Sigmoid colon (tissue), 7 donors: ENCODE measurements around the gene NNT. TPM values are rescaled to one million over a fixed set of nuclear protein-coding genes. Genes with fewer than 3 reads are reported as not detected.

Source experiments
- DNase-seq: peaks from one replicate; pipeline ENCODE4 v3.0.0-alpha.2; 2019
- H3K27ac ChIP-seq, 4 donors: fragments of 200-600 bp; sonication (generic); one replicate each; pipeline ENCODE4 v1.5.1; 2016 to 2019; ENCODE audit warnings: mild to moderate bottlenecking in 1 of 4
- H3K27me3 ChIP-seq, 3 donors: fragments of 200-600 bp; sonication (generic); one replicate each; pipeline ENCODE4 v1.5.1; 2019; ENCODE audit warnings: mild to moderate bottlenecking in 1 of 3
- H3K36me3 ChIP-seq, 4 donors: fragments of 200-600 bp; sonication (generic); one replicate each; pipeline ENCODE4 v1.5.1; 2016 to 2019
- H3K4me1 ChIP-seq, 4 donors: fragments of 200-600 bp; sonication (generic); one replicate each; pipeline ENCODE4 v1.5.1; 2017 to 2019
- H3K4me3 ChIP-seq, 4 donors: fragments of 200-600 bp; sonication (generic); one replicate each; pipeline ENCODE4 v1.5.1; 2017 to 2019; ENCODE audit warnings: mild to moderate bottlenecking in 2 of 4, moderate library complexity in 1 of 4
- H3K9me3 ChIP-seq, 4 donors: fragments of 200-600 bp in 3 of 4; sonication (generic) in 3 of 4; one replicate each; pipeline versions ENCODE4 v1.5.1 to v1.6.1; 2013 to 2019
- CTCF ChIP-seq, 4 experiments: fragments of 450-650 bp in 3 of 4; fragments of 200-600 bp in 1 of 4; IDR thresholded peaks; one replicate each; pipeline ENCODE4 v1.5.1; 2016 to 2019; ENCODE audit warnings: antibody characterized with exemption in 4 of 4, mild to moderate bottlenecking in 3 of 4, moderate library complexity in 2 of 4
- EP300 ChIP-seq, 4 donors: sonication (generic); formaldehyde crosslinking; IDR thresholded peaks; one replicate each; pipeline ENCODE4 v1.6.1; 2017; ENCODE audit warnings: antibody characterized with exemption in 4 of 4
- POLR2A ChIP-seq, 2 donors: fragments of 450-650 bp; IDR thresholded peaks; one replicate each; pipeline ENCODE4 v1.6.1; 2016; ENCODE audit warnings: antibody characterized with exemption in 2 of 2, mild to moderate bottlenecking in 2 of 2, moderate library complexity in 2 of 2
- POLR2AphosphoS5 ChIP-seq, 4 donors: sonication (generic); formaldehyde crosslinking; IDR thresholded peaks; one replicate each; pipeline ENCODE4 v1.6.1; 2017; ENCODE audit warnings: antibody characterized with exemption in 4 of 4
- WGBS, 2 donors: extraction: QIAGEN DNeasy Blood & Tissue Kit; methylation state at CpG; one replicate each; pipeline ENCODE4 v1.1.7; 2013; 5-methylcytosine and 5-hydroxymethylcytosine counted together
- intact Hi-C: fragments of 100-400 bp; cut with DNase I; formaldehyde crosslinking; loops from one replicate; pipeline ENCODE4 v1.15.1; 2023
- polyA plus RNA-seq, 3 donors: library from polyadenylated mRNA; stranded (reverse); fragments of 200-250 nt; gene quantifications; one replicate each; pipeline ENCODE4 v1.2.3, GENCODE V29; 2013
- total RNA-seq, 4 donors: library from RNA; depleted of rRNA; stranded (reverse); fragments of >200 nt; gene quantifications; one replicate each; pipeline ENCODE4 v1.1.0, GENCODE V29; 2016
- donor health status: healthy with polysubstance abuse.
- donor health status: Bipolar disorder and iron deficiency.
- donor health status: healthy.

Gene NNT
- total and polyA plus RNA-seq, 7 donors: 15.7 to 80.3 (median 48.5) TPM

- no peaks in the 10 kb centered on the region for H3K9me3 ChIP-seq
- H3K27ac ChIP-seq: peak overlapping the region in 3 of 4 donors; percentile 9 to 58 (median 57)
- H3K27me3 ChIP-seq: no peaks in the 10 kb centered on the region
- no peak for TF ChIP-seq POLR2AphosphoS5 (IDR thresholded peaks at IDR 0.05)
- no peak for TF ChIP-seq CTCF (IDR thresholded peaks at IDR 0.05)
- no peak for TF ChIP-seq POLR2A (IDR thresholded peaks at IDR 0.05)
- TF ChIP-seq EP300 (IDR thresholded peaks at IDR 0.05): no peak
- H3K4me1 ChIP-seq: peaks cover 0 to 31% (median 15%) of the 10 kb centered on the region in 4 donors
- DNase-seq: no peak
- H3K4me3 ChIP-seq: no peak overlapping the region
- intact Hi-C loops: no loop called here
- 64 to 67% methylated on average over 5 of the region's 5 CpGs for WGBS, 2 donors
- no peaks in the 10 kb centered on the region for H3K36me3 ChIP-seq
These were observed 38.6 kb upstream of the NNT start for GRCh38 chr5:43564289-43564850.

- H3K27ac ChIP-seq: no peak overlapping the region
- intact Hi-C loops: no loop called here
These were observed 37.9 kb upstream of the NNT start for GRCh38 chr5:43565043-43565442.

GRCh38 chr5:43567967-43568366 is 35.0 kb upstream of the NNT start:
- no peaks in the 10 kb centered on the region for H3K36me3 ChIP-seq
- no peak overlapping the region for H3K4me3 ChIP-seq
- H3K4me1 ChIP-seq: peaks cover 0 to 42% (median 31%) of the 10 kb centered on the region in 4 donors
- no peak for TF ChIP-seq CTCF (IDR thresholded peaks at IDR 0.05)
- no peak for TF ChIP-seq POLR2AphosphoS5 (IDR thresholded peaks at IDR 0.05)
- no peak for TF ChIP-seq EP300 (IDR thresholded peaks at IDR 0.05)
- TF ChIP-seq POLR2A (IDR thresholded peaks at IDR 0.05): no peak
- H3K27me3 ChIP-seq: no peaks in the 10 kb centered on the region
- 83 to 84% methylated on average over 3 of the region's 3 CpGs for WGBS, 2 donors
- DNase-seq: no peak
- no peak overlapping the region for H3K27ac ChIP-seq
- H3K9me3 ChIP-seq: no peaks in the 10 kb centered on the region
- intact Hi-C loops: no loop called here

More at GRCh38 chr5:43565043-43565442, 37.9 kb upstream of the NNT start:
- peaks cover 0 to 31% (median 15%) of the 10 kb centered on the region in 4 donors for H3K4me1 ChIP-seq
- H3K4me3 ChIP-seq: no peak overlapping the region
- TF ChIP-seq POLR2AphosphoS5 (IDR thresholded peaks at IDR 0.05): no peak
- no peak for TF ChIP-seq CTCF (IDR thresholded peaks at IDR 0.05)
- TF ChIP-seq POLR2A (IDR thresholded peaks at IDR 0.05): no peak
- no peak for TF ChIP-seq EP300 (IDR thresholded peaks at IDR 0.05)
- WGBS, 2 donors: 88% methylated on average over 5 of the region's 5 CpGs
- no peaks in the 10 kb centered on the region for H3K36me3 ChIP-seq
- DNase-seq: no peak
- no peaks in the 10 kb centered on the region for H3K9me3 ChIP-seq
- H3K27me3 ChIP-seq: no peaks in the 10 kb centered on the region

- DNase-seq: no peak
- H3K9me3 ChIP-seq: no peaks in the 10 kb centered on the region
- 72 to 86% methylated on average over 4 of the region's 4 CpGs for WGBS, 2 donors
These were observed 33.7 kb upstream of the NNT start for GRCh38 chr5:43569236-43569746.

More at GRCh38 chr5:43569236-43569746, 33.7 kb upstream of the NNT start:
- H3K27me3 ChIP-seq: no peaks in the 10 kb centered on the region
- no peaks in the 10 kb centered on the region for H3K36me3 ChIP-seq
- H3K27ac ChIP-seq: no peak overlapping the region
- no peak overlapping the region for H3K4me3 ChIP-seq
- intact Hi-C loops: no loop called here
- no peak for TF ChIP-seq POLR2AphosphoS5 (IDR thresholded peaks at IDR 0.05)
- no peak for TF ChIP-seq CTCF (IDR thresholded peaks at IDR 0.05)
- TF ChIP-seq EP300 (IDR thresholded peaks at IDR 0.05): no peak
- TF ChIP-seq POLR2A (IDR thresholded peaks at IDR 0.05): no peak
- peaks cover 0 to 30% (median 25%) of the 10 kb centered on the region in 4 donors for H3K4me1 ChIP-seq
